NCI-H226 (cell line): ENCODE results near the gene IL18RAP.

Experiments used
- DNase-seq: peaks from one replicate; pipeline ENCODE4 v3.0.0-alpha.2; 2015

Gene IL18RAP

GRCh38 chr2:102461188-102461587 is 38.2 kb downstream of the IL18RAP start:
- no peak for DNase-seq

GRCh38 chr2:102463160-102463559 is 40.2 kb downstream of the IL18RAP start:
- DNase-seq, result no peak

GRCh38 chr2:102470168-102470567 is 47.2 kb downstream of the IL18RAP start:
- no peak for DNase-seq

DNA sequence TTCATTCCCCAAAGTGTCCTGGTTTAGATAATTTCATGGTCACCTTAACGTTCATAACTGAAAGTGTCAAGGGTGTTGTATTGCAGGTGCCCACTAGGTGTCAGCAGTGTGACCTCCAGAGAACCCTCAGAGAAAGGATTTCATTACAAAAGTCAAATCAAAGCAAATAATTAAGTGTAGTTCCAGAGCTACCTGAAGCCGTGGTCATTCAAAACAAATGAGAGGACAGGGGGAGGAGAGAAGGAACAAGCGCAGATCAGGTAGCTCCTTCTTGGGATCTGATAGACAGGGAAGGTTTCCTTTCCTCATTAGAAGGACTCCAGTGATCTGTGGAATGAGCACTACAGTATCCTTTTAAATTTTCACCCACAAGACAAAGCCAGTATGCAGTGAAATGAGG is 50.1 kb downstream of the IL18RAP start, which contains the start of gene SLC9A4:
SLC9A4 (plus strand) TSS at position 207 of the 400 bp plus-strand sequence. CDS start 534 bp downstream, outside the sequence.
- DNase-seq, result peak; percentile 16

- no peak for DNase-seq
These were observed 50.7 kb downstream of the IL18RAP start for GRCh38 chr2:102473631-102474030.

DNA sequence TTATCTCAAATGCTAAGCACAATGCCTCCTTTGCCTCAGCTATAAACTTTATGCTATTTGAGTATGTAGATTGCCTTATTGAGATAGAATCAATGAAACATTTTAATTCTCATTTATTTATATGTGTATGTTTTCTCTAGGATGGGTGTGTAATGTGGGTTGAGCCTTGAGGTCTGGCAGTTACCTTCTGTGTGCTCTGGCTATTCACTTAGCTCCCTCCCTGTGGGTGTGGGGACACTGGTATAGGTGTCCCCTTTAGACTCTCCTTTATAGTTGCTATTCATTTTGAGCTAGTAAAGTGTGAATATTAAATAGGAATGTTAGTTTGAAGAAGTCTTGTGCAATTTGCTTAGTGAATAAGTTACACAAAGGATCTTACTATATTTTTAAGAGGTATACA is 51.8 kb downstream of the IL18RAP start:
- no peak for DNase-seq

GRCh38 chr2:102478686-102479470 is 55.9 kb downstream of the IL18RAP start:
- no peak for DNase-seq

DNA sequence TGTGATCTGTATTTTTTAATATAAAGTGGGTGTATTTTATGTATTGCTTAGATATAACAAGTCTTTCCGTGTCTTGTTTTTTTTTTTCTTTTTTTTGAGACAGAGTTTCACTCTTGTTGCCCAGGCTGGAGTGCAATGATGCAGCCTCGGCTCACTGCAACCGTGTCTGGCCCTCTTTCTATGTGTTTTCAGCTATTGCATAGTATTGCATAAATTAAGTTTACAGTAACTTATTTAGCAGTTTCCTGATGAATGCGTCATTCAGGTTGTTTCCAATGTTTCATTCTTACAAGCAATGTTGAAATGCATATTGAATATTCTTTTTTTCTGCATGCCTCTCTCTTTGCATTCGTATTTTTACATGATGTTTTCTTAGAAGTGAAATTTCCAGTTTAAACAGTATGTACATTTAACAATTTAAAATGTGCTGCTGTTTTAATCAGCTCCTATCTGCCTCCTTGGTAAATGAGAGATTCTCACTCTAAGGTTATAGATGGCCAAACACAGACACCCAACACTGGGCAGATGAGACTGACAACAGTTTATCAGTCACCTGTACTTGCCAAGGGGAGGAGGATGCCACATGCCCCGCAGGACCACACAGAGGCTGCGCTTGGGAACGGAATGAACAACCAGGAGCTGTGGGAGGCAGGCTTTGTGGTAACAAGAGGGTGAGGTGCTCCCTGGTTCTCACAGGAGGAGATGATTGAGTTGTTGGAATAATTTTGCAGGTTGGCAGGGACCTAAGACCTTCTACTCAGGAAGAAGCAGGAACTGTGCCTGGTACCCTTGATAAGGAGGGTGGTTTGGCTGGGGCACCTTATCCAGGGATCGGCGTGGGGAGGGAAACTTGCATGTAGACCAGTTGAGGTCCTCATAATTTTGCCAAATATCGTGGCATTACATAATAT is 57.6 kb downstream of the IL18RAP start:
- no peak for DNase-seq

DNA sequence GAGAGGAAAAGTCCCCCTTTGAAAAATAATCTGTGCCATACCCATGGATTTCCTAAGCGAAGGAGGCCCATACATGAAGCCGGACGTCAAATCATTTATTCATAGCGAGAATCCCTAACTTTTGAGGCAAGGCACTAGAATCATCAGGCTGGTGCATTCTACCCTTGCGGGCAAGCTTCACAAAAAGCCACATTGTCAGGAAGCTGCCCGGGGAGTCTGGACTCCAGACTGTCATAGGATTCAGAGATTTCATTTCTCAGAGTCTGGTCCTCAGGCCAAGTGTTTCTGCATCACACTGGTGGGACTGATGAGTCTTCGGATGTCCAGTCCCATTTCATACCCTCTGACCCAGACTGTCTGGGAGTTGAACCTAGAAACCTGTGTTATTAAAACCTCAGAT is 59.0 kb downstream of the IL18RAP start:
- no peak for DNase-seq

- no peak for DNase-seq
These were observed 60.1 kb downstream of the IL18RAP start for GRCh38 chr2:102483086-102483485.

GRCh38 chr2:102484310-102485061 is 61.5 kb downstream of the IL18RAP start:
- DNase-seq, result no peak

- DNase-seq, result no peak
These were observed 62.3 kb downstream of the IL18RAP start for GRCh38 chr2:102485147-102485785.

GRCh38 chr2:102486941-102487702 is 64.2 kb downstream of the IL18RAP start:
- no peak for DNase-seq

DNA sequence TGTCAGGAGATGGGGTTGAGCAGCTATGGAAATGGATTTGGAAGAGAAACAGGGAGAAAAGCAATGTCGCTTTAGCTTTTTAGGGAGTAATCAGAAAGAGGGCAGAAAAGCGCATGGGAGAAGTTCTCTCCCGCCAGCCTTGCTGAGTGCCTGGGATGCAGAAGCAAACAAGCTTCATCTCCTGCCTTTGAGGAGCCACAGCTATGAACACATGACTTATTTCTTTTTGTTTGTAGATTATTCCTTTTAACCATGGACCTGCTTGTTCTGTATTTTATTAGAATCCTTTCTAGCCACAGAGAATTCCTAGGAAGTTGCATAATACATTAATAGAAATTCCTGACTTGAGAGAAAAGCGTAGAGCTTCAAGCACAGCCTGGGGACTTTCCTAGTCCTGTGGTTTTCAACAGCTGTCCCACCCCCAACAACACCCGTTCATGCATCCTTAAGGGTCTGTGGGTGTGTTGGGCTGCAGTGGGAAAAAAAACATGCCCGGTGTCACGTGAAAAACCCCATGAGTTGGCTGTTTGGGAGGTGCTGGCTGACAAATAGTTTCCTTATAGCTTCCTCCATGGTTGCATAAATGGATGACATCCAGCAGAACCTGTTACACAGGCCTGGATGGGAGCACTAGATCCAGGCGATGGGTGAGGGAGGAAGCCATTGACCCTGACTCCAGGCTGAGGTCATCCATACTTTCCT is 65.0 kb downstream of the IL18RAP start:
- peak; percentile 83 for DNase-seq

DNA sequence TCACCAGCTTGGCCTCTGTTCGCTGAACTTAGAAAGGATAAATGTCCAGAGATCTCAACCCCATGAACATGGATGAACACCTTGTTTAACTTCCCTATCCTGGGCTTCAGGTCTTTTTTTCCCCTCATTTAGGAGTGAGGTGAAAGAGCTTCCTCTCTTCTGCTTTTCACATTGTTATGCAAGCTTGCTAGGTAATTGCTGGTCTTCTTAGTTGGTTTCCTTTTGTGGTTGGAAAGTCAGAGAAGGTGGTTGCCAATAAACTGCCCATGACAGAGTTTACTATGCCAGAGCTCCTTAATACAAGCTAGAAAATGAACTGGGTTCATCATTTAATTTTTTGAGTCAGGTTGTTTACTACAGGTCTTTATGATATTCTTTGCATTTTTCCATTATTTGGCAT is 66.7 kb downstream of the IL18RAP start:
- DNase-seq, result no peak

GRCh38 chr2:102492006-102492405 is 69.0 kb downstream of the IL18RAP start:
- DNase-seq, result no peak

DNA sequence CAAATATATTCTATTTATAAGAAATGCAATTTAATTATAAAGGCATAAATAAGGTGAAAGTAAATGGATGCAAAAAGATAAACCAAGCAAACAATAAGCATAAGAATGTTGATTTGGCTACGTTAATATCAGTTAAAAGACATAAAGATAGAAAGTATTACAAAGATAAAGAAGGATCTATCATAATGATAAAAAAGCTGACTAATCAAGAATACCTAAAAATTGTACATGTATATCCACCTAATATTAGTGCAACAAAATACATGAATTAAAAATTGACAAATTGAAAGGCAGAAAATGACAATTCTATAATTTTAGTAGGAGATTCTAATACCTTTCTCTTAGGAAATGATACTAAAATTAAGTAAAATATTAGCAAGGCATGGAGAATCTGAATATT is 71.6 kb downstream of the IL18RAP start:
- no peak for DNase-seq

DNA sequence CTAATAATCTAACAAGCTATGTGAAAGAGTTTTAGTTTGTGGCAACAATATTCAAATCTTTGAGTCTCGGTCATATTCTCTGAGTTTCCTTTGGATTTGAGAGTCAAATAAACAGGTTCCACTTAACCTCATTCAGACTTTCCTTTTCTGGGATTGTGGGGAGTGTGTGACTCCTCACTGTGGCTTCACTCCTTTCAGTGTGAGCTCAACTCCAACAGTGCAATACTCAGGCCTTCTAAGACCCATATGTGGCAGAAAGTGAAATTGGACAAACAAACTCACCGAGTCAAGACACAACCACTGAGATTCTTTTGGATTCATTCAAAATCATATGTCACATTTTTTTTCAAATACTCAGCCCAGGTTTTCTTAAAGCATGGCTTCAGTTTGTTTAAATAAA is 75.5 kb downstream of the IL18RAP start:
- no peak for DNase-seq

DNA sequence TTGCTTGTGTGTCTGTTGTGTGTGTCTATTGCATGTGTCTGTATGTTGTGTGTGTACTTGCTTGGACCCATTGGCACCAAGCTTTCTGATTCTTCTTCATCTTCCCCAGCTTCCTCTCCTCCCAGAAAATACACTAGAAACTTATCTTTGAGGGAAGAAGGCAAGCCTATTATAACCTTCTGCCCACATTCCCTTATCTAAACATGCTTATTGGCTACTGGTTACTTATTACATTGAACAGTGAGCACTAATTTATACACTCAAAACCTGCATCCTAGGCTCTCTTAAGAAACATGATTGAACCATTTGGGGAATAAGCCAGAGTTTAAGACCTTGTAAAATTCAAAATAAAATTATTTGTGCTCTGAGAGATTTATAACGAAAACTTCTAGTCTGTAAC is 76.6 kb downstream of the IL18RAP start:
- DNase-seq, result no peak
